Natural killer cell (primary cell): ENCODE measurements around the gene ZFHX2. TPM values are rescaled to one million over a fixed set of nuclear protein-coding genes. Genes with fewer than 3 reads are reported as not detected.

ENCODE experiments used
- ATAC-seq, 3 donors: fragments of 150-1000 bp in 2 of 3; fragments of 200-7000 bp in 1 of 3; cut with Tn5 transposase; 1 replicate in 1 of 3; 2 replicates in 2 of 3; pipeline ENCODE4 v1.10.0; 2021; ENCODE audit warnings: mild to moderate bottlenecking in 2 of 3, moderate library complexity in 2 of 3
- DNase-seq, 2 donors: peaks; one replicate each; pipeline versions ENCODE4 v3.0.0 to v3.0.0-alpha.2; 2013 to 2021; ENCODE audit warnings: mixed read lengths in 1 of 2
- H3K27ac ChIP-seq: one replicate; pipeline ENCODE4 v1.5.1; 2013; ENCODE audit warnings: mild to moderate bottlenecking, low read length
- H3K27me3 ChIP-seq: one replicate; pipeline ENCODE4 v1.6.1; 2013; ENCODE audit warnings: low read length; ENCODE audit not compliant: control insufficient read depth, insufficient read depth
- H3K36me3 ChIP-seq: one replicate; pipeline ENCODE4 v1.6.1; 2013; ENCODE audit warnings: low read length; ENCODE audit not compliant: control insufficient read depth, insufficient read depth
- H3K4me1 ChIP-seq: one replicate; pipeline ENCODE4 v1.6.1; 2013; ENCODE audit warnings: low read length; ENCODE audit not compliant: control insufficient read depth, insufficient read depth
- H3K4me3 ChIP-seq: one replicate; pipeline ENCODE4 v1.5.1; 2013; ENCODE audit warnings: low read length
- H3K9me3 ChIP-seq: one replicate; pipeline ENCODE4 v1.6.1; 2013; ENCODE audit warnings: low read length; ENCODE audit not compliant: control insufficient read depth, insufficient read depth
- H3K27ac Mint-ChIP-seq, 2 donors: one replicate each; pipeline ENCODE4 v1.8.0; 2022; ENCODE audit warnings: mild to moderate bottlenecking in 2 of 2, mixed read lengths in 2 of 2, moderate library complexity in 1 of 2
- H3K27me3 Mint-ChIP-seq, 2 donors: one replicate each; pipeline ENCODE4 v1.8.0; 2022; ENCODE audit warnings: low read depth in 2 of 2, mixed read lengths in 2 of 2
- H3K36me3 Mint-ChIP-seq: one replicate; pipeline ENCODE4 v1.8.0; 2022; ENCODE audit warnings: mixed read lengths
- H3K4me1 Mint-ChIP-seq, 2 donors: one replicate each; pipeline ENCODE4 v1.8.0; 2022; ENCODE audit warnings: mixed read lengths in 2 of 2
- H3K4me3 Mint-ChIP-seq: one replicate; pipeline ENCODE4 v1.8.0; 2022; ENCODE audit warnings: mild to moderate bottlenecking, moderate library complexity, mixed read lengths
- H3K9me3 Mint-ChIP-seq, 2 donors: one replicate each; pipeline ENCODE4 v1.8.0; 2022; ENCODE audit warnings: mixed read lengths in 2 of 2
- CTCF ChIP-seq: fragments of 200-600 bp; IDR thresholded peaks from one replicate; pipeline ENCODE4 v1.8.0; 2022; ENCODE audit warnings: antibody characterized with exemption
- WGBS: methylation state at CpG from one replicate; pipeline ENCODE4 v1.1.7; 2013; ENCODE audit warnings: missing lambda C conversion rate; ENCODE audit not compliant: insufficient coverage; 5-methylcytosine and 5-hydroxymethylcytosine counted together
- intact Hi-C: fragments of 100-400 bp; cut with micrococcal nuclease; formaldehyde crosslinking; loops from one replicate; pipeline ENCODE4 v1.14.2; 2022
- total RNA-seq, 4 donors: library from RNA; stranded (reverse); fragments of 120-200 nt in 1 of 4; gene quantifications; one replicate each; pipeline versions ENCODE4 v1.2.3 to v1.2.4, GENCODE V29; 2013 to 2022

ZFHX2 gene
- total RNA-seq, 3 donors from 2014 or later (not counting 1 experiment from before 2014, with no cell fraction given) = 0.07 to 0.72 (median 0.45) TPM

GRCh38 chr14:23559010-23559925 is 7.7 kb upstream of the ZFHX2 start:
- no peak overlapping the region for H3K4me3 Mint-ChIP-seq
- no peaks in the 10 kb centered on the region for H3K9me3 Mint-ChIP-seq
- H3K27ac Mint-ChIP-seq = peak overlapping the region in 1 of 2 donors; percentile 63
- peak; percentile 63 to 87 for DNase-seq
- peaks cover 21% of the 10 kb centered on the region for H3K4me1 ChIP-seq
- WGBS = 85% methylated on average over 20 of the region's 21 CpGs
- H3K27ac ChIP-seq = no peak overlapping the region
- no peak overlapping the region for H3K4me3 ChIP-seq
- H3K27me3 Mint-ChIP-seq = no peaks in the 10 kb centered on the region
- no peaks in the 10 kb centered on the region for H3K36me3 Mint-ChIP-seq
- H3K9me3 ChIP-seq = no peaks in the 10 kb centered on the region
- peaks cover 52% of the 10 kb centered on the region for H3K36me3 ChIP-seq
- no peaks in the 10 kb centered on the region for H3K27me3 ChIP-seq
- peaks cover 26 to 35% of the 10 kb centered on the region in 2 donors for H3K4me1 Mint-ChIP-seq
- no peak for ATAC-seq
- TF ChIP-seq CTCF = peak; percentile 82
- intact Hi-C loops = loop anchor here (1.0 kb wide), 1 partner anchor 81 kb away; no protein-coding TSS in a partner anchor

- H3K4me3 Mint-ChIP-seq = peak overlapping the region; percentile 49
- H3K36me3 Mint-ChIP-seq = no peaks in the 10 kb centered on the region
- ATAC-seq (no peak), DNase-seq (no peak)
- peak overlapping the region; percentile 91 to 96 for H3K27ac Mint-ChIP-seq
- Histone ChIP-seq H3K4me3 (no peak overlapping the region), H3K4me1 (peaks cover 21% of the 10 kb centered on the region), H3K27ac (no peak overlapping the region), H3K9me3 (no peaks in the 10 kb centered on the region), H3K27me3 (no peaks in the 10 kb centered on the region), H3K36me3 (peaks cover 44% of the 10 kb centered on the region)
- 97% methylated on average over 10 of the region's 10 CpGs for WGBS
- no peak for TF ChIP-seq CTCF
- intact Hi-C loops = loop anchor here (1.0 kb wide), 1 partner anchor 80 kb away; no protein-coding TSS in a partner anchor
- H3K4me1 Mint-ChIP-seq = peaks cover 26 to 35% of the 10 kb centered on the region in 2 donors
- H3K9me3 Mint-ChIP-seq = no peaks in the 10 kb centered on the region
- H3K27me3 Mint-ChIP-seq = no peaks in the 10 kb centered on the region
These were observed 6.9 kb upstream of the ZFHX2 start for GRCh38 chr14:23558346-23559009.

GRCh38 chr14:23557946-23558345 is 6.4 kb upstream of the ZFHX2 start:
- Histone ChIP-seq H3K36me3 (peaks cover 39% of the 10 kb centered on the region), H3K27me3 (no peaks in the 10 kb centered on the region), H3K4me3 (no peak overlapping the region), H3K9me3 (no peaks in the 10 kb centered on the region), H3K4me1 (peaks cover 21% of the 10 kb centered on the region), H3K27ac (no peak overlapping the region)
- no peak for TF ChIP-seq CTCF
- Mint-ChIP-seq H3K9me3 (no peaks in the 10 kb centered on the region), H3K4me1 (peaks cover 24 to 30% of the 10 kb centered on the region in 2 donors), H3K27me3 (no peaks in the 10 kb centered on the region), H3K27ac (peak overlapping the region; percentile 91 to 96), H3K36me3 (no peaks in the 10 kb centered on the region), H3K4me3 (peak overlapping the region; percentile 81)
- ATAC-seq (no peak), DNase-seq (no peak)
- intact Hi-C loops = no loop called here
- 89% methylated on average over 1 of the region's 1 CpG for WGBS
